HG03280 (cell line): ENCODE results near the gene MYH16.
"Not testable (repeated sequence)": the region's sequence is repeated elsewhere in the genome, so short reads cannot be mapped to it uniquely, and the experiment has no call there.

ENCODE experiments used
- ATAC-seq: cut with Tn5 transposase; IDR thresholded peaks from one replicate; pipeline ENCODE4 v1.9.1; 2021; ENCODE audit warnings: mild to moderate bottlenecking, moderate library complexity; ENCODE audit not compliant: unreplicated experiment

MYH16 gene

DNA sequence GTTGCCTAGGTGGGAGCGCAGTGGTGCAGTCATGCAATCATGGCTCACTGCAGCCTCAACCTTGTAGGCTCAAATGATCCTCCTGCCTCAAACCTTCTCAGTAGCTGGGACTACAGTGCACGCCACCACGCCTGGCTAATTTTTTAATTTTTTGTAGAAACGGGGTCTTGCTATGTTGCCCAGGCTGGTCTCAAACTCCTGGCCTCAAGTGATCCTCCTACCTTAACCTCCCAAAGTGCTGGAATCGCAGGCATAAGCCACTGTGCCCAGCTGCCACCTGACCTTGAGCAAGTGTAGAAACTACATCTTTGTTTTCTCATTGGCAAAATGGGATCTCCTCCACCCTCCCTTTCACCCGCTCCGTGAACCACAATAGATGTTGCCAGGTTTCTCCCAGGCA, 15.0 kb upstream of the MYH16 start:
- ATAC-seq: no peak

DNA sequence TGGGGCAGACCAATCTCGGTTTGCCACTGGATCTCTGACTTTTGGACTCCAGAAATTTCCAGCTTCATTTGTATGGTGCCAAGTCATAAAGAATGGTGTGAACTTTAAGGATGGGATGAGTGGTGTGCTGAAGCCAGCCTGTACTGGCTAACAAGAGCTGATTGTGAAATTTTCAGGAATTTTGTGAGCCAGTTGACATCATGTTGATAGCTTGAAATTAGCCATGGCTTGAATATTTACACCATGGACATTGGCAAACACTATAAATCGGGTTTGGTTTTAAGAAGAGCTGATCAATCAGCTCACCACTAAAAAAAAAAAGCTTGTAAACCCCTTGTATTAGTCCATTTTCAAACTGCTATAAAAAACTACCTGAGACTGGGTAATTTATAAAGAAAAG, 14.1 kb upstream of the MYH16 start:
- no peak for ATAC-seq

DNA sequence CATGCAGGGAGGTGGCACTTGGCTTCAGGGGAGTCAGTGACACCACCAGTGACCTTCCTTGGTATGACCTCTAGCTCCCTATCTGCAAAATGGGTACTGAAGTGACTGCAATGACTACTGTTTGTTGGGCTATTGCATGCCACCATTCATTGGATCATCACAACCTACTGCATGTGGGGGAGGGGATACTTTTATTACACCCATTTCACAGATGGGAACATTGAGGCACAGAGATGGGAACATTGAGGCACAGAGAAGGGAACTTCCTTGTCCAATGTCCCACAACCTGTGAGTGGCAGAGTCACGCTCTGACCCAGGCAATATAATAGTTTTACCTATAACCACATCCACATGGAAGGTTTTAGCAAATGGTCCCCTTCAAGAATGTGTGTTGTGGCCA, 12.2 kb upstream of the MYH16 start:
- ATAC-seq: no peak

DNA sequence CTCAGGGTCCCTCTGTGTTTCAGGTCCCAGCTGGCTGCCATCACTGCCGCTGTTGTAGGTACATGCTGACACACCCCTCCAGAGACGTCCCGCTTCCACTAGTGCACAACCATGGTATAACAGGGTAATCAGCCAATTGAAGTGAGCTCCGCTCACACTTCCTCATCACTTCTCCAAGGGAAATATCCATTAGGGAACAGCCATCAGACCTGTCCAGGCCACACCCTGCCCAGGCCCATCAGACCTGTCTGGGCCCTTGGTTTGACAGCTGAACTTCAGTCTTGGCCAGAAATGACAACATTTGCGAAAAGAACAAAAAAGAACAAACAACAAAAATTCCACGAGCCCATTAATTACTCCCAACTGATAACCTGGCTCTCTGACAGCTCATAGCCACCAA, 11.0 kb upstream of the MYH16 start:
- no peak for ATAC-seq

DNA sequence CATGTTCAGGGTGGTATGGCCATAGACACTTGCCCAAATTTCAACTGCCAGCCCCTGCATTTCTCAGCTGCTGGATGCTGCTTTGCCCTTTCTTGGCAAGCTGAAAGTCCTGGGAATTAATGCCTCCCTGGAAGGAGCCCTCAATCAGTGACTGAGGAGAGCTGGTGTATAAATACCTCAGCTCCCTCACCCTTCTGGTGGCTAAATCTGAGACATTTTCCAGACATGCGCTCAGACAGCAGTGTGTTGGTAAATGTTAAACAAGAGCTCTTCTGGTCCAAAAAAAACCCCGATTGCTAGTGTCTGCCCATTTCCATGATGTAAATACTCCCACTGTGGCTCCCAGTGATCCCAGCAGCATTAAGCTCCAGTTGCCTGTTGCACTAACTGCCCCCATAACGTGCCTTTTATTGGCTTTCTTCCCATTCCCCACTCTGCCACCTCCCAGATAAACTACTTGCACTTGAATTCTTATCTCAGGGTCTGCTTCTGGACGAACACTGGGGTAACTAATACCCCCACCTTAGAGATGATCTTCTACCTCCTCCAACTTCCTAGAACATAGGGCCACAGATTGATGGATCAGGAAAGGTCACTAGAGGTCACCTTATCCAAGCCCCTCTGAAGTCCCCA, 6.7 kb upstream of the MYH16 start:
- ATAC-seq: no peak

- ATAC-seq: no peak
Observed at GRCh38 chr7:99267481-99267840, 5.2 kb upstream of the MYH16 start.

GRCh38 chr7:99267841-99268576, 4.6 kb upstream of the MYH16 start:
- ATAC-seq: no peak

- ATAC-seq: no peak
Observed at GRCh38 chr7:99268577-99268908, 4.1 kb upstream of the MYH16 start.

DNA sequence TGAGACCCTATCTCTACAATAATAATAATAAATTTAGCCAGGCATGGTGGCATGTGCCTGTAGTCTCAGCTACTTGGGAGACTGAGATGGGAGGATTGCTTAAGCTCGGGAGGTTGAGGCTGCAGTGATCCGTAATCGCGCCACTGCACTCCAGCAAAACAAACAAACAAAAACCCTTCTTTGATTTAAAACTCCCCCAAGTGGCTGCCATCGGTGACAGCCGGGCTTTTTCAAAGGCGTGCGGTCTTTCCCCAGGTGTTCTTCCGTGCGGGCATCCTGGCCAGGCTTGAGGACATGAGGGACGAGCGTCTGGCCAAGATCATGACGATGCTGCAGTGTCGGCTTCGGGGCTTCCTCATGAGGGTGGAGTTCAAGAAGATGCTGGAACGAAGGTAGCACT, 1.9 kb upstream of the MYH16 start:
- no peak for ATAC-seq

- not testable (repeated sequence) for ATAC-seq
Observed at GRCh38 chr7:99273561-99273960, 922 bp downstream of the MYH16 start.

DNA sequence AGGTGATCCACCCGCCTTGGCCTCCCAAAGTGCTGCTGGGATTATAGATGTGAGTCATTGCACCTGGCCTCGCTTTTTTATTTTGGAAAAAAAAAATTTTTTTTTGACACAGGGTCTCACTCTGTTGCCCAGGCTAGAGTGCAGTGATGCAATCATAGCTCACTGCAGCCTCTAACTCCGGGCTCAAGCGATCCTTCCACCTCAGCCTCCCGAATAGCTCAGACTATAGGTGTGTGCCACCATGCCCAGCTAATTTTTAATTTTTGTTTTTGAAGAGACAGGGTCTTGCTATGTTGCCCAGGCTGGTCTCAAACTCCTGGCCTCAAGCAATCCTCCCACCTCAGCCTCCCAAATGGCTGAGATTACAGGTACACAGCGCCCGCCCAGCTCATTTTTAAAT, 2.3 kb downstream of the MYH16 start:
- ATAC-seq: not testable (repeated sequence)

DNA sequence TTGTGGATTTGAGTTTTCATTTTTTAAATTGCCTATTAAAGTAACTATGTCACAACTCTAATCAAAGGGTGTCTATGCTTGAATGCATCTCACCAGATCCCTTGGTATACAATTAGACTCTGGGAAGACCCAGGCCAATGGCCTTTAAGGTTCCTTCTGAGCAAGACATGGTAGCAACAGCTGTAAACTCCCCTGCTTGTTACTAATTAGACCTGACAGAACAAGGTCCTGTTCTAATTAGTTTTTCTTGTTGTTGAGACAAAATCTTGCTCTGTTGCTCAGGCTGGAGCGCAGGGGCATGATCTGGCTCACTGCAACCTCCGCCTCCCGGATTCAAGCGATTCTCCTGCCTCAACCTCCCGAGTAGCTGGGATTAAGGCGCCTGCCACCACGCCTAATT, 2.9 kb downstream of the MYH16 start:
- ATAC-seq: no peak

GRCh38 chr7:99278180-99278579, 5.5 kb downstream of the MYH16 start:
- ATAC-seq: no peak

DNA sequence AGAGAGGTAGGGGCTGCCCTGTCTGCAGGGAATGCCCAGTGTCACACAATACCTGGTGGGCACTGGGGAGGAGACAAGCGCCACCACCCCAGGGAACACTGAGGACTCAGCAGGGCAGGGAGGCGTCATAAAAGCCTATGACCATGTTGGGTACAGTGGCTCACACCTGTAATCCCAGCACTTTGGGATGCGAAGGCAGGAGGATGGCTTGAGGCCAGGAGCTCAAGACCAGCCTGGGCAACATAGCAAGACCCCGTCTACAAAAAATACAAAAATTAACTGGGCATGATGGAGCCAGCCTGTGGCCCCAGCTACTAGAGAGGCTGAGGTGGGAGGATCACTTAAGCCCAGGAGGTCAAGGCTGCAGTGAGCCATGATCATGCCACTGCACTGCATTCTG, 11.5 kb downstream of the MYH16 start:
- ATAC-seq: not testable (repeated sequence)

GRCh38 chr7:99287779-99288534, 15.3 kb downstream of the MYH16 start:
- ATAC-seq: no peak

DNA sequence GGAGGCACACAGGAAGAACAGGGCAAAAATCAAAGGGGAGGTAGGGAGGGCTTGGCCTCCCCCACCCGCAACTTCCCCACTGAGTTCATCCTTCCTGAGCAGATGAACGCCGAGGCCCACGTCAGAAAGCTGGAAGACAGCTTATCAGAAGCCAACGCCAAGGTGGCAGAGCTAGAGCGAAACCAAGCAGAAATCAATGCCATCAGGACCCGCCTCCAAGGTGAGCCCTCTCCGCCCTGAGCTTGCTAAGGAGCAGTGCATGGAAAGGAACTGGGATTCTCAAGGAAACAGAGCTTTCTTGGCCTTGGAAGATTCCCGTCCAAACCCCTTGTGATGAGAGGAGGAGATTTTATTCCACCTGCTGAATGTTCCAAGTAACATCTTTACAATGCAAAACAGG, 16.5 kb downstream of the MYH16 start:
- ATAC-seq: no peak

- ATAC-seq: not testable (repeated sequence)
Observed at GRCh38 chr7:99290148-99290547, 17.5 kb downstream of the MYH16 start.

- ATAC-seq: no peak
Observed at GRCh38 chr7:99290980-99291607, 18.5 kb downstream of the MYH16 start.

DNA sequence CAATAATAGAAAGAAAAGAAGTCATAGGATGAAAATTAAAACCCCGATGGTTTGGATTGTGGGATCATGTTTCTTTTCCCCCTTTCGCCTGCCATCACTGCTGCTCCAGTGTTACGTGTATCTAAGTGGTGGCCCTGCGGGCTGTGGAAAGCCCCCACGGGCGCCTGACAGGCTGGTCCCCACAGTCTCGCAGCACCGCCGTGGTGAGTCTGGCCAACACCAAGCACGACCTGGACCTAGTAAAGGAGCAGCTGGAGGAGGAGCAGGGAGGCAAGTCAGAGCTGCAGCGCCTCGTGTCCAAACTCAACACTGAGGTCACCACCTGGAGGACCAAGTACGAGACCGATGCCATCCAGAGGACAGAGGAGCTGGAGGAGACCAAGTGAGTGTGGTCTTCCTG, 19.5 kb downstream of the MYH16 start:
- no peak for ATAC-seq

DNA sequence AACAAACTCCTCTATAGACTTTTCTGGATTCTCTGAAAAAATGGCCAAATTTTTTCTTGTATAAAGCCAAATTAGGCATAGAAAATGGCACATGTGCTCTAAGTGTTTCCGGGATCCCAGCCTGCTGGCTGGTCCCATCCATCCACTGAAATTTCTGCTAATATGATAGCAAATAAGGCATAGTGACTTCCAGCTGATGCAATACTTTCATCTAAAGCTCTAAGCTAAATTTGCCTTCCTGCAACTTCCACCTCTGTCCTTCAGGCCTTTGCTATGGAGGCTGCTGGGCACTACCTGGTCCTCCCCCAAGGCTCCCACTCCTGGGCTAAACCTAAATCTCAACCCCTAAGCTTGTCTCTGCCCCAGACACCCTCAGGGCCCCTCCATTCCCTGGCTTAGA, 20.5 kb downstream of the MYH16 start:
- ATAC-seq: no peak

DNA sequence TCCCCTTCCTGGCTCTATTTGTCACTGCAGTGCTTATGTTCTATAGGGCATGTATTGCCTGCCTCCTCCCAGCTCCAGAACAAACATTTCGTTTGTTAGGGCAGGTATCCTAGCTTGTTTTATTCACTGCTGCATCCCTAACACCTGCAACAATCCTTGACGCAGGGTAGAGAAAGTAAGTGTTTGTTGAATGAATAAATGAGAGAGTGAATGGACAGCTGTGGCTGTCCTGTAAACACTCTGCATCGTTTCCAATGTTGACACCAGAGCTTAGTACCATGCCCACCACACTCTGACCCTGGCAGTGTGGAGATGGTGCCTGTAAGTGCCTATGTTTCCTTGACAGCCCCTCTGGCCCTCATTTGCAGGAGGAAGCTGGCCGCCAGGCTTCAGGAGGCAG, 21.0 kb downstream of the MYH16 start:
- ATAC-seq: no peak

- no peak for ATAC-seq
Observed at GRCh38 chr7:99296471-99296870, 23.8 kb downstream of the MYH16 start.
